K562 (cell line): ENCODE measurements around the gene APPL2. TPM values are rescaled to one million over a fixed set of nuclear protein-coding genes. Genes with fewer than 3 reads are reported as not detected.

Source experiments
- ATAC-seq: fragments of 200-7000 bp; cut with Tn5 transposase; 3 replicates; pipeline ENCODE4 v1.9.1; 2020; ENCODE audit warnings: moderate library complexity
- BruUV-seq: library from RNA; stranded (reverse); fragments of 400-500 nt; replicated peaks from 2 replicates; lab custom pipeline; 2021; lab: Mats Ljungman, UMichigan
- CTCF ChIA-PET: fragments of 300-600 bp; formaldehyde crosslinking; extraction: SDS; loops from one replicate; lab custom pipeline; 2021; ENCODE audit warnings: low intra/inter-chr PET ratio; lab: Yijun Ruan, JAX
- POLR2A ChIA-PET: fragments of 300-600, 350-650 bp; sonication (Branson Sonifier 250); formaldehyde crosslinking; extraction: SDS; loops from one replicate; lab custom pipeline; 2021; ENCODE audit warnings: antibody characterized with exemption, inconsistent platforms; lab: Yijun Ruan, JAX
- DNase-seq, 4 experiments: peaks; one replicate each; pipeline versions ENCODE4 v3.0.0 to v3.0.0-alpha.2; 2011 to 2018; ENCODE audit warnings: low spot score in 3 of 4, mixed read lengths in 3 of 4; ENCODE audit errors: extremely low read depth in 1 of 4
- FAIRE-seq: peaks from 2 replicates; lab custom pipeline; 2011; peaks lifted over from hg19 to GRCh38; lab: Jason Lieb, UNC
- H2AFZ ChIP-seq: 2 replicates; pipeline ENCODE4 v1.6.0; 2011; ENCODE audit warnings: low read depth, low read length, control low read depth, inconsistent platforms
- H3K27ac ChIP-seq: fragments of 200-600 bp; 3 replicates; pipeline ENCODE4 v1.8.0; 2011; ENCODE audit warnings: low read depth, mild to moderate bottlenecking, control low read depth, inconsistent platforms, low read length, moderate library complexity, mixed read lengths; ENCODE audit errors: extremely low read depth
- H3K27me3 ChIP-seq, 2 experiments: fragments of 300-600 bp in 1 of 2; 2 replicates in 1 of 2; 3 replicates in 1 of 2; pipeline versions ENCODE4 v1.6.0 to v1.8.0; 2011; ENCODE audit warnings: inconsistent platforms in 2 of 2, low read length in 2 of 2, mild to moderate bottlenecking in 1 of 2, mixed read lengths in 1 of 2, moderate library complexity in 1 of 2; ENCODE audit not compliant: control insufficient read depth in 2 of 2, insufficient read depth in 2 of 2
- H3K36me3 ChIP-seq: fragments of 300-600 bp; 3 replicates; pipeline ENCODE4 v1.8.0; 2011; ENCODE audit warnings: mild to moderate bottlenecking, low read length, inconsistent platforms; ENCODE audit not compliant: control insufficient read depth, insufficient read depth
- H3K4me1 ChIP-seq, 2 experiments: fragments of 200-600 bp in 1 of 2; replicated peaks in 1 of 2; 2 replicates in 1 of 2; 3 replicates in 1 of 2; pipeline versions ENCODE4 v1.5.1 to v1.8.0; 2011; ENCODE audit warnings: inconsistent platforms in 2 of 2, low read length in 2 of 2, mild to moderate bottlenecking in 1 of 2, mixed read lengths in 1 of 2, moderate library complexity in 1 of 2; ENCODE audit not compliant: control insufficient read depth in 2 of 2, insufficient read depth in 2 of 2
- H3K4me2 ChIP-seq: 2 replicates; pipeline ENCODE4 v1.6.1; 2011; ENCODE audit warnings: low read length, control low read depth, inconsistent platforms, mixed read lengths; ENCODE audit not compliant: insufficient read depth
- H3K4me3 ChIP-seq: fragments of 200-600 bp; sonication (generic), shearing (Covaris generic); 2 replicates; pipeline ENCODE4 v1.5.1; 2016; ENCODE audit warnings: control low read depth, inconsistent platforms
- H3K79me2 ChIP-seq: fragments of 200-600 bp; 3 replicates; pipeline ENCODE4 v1.8.0; 2011; ENCODE audit warnings: low read length, inconsistent platforms; ENCODE audit not compliant: control insufficient read depth, insufficient read depth
- H3K9ac ChIP-seq, 2 experiments: 2 replicates each; pipeline versions ENCODE4 v1.6.0 to v1.6.1; 2011; ENCODE audit warnings: low read depth in 2 of 2, low read length in 2 of 2, control low read depth in 1 of 2, inconsistent platforms in 1 of 2, mild to moderate bottlenecking in 1 of 2, mixed read lengths in 1 of 2; ENCODE audit not compliant: insufficient read depth in 1 of 2
- H3K9me1 ChIP-seq: one replicate; pipeline ENCODE4 v1.6.0; 2011; ENCODE audit warnings: inconsistent platforms, mild to moderate bottlenecking, low read length, moderate library complexity; ENCODE audit not compliant: control insufficient read depth, insufficient read depth
- H3K9me3 ChIP-seq: replicated peaks from 2 replicates; pipeline ENCODE4 v1.5.1; 2011; ENCODE audit warnings: low read depth, low read length, inconsistent platforms; ENCODE audit not compliant: control insufficient read depth, insufficient read depth
- H4K20me1 ChIP-seq: replicated peaks from 2 replicates; pipeline ENCODE4 v1.6.1; 2011; ENCODE audit warnings: low read length, inconsistent platforms, mixed read lengths; ENCODE audit not compliant: control insufficient read depth, insufficient read depth
- CBFA2T3 ChIP-seq: fragments of 450-650 bp; IDR thresholded peaks from 2 replicates; pipeline ENCODE4 v1.6.1; 2017
- SPI1 ChIP-seq: IDR thresholded peaks from 2 replicates; pipeline ENCODE4 v1.6.1; 2011; ENCODE audit warnings: low read depth, low read length, control low read depth, borderline replicate concordance
- TAL1 ChIP-seq: fragments of 450-650 bp; IDR thresholded peaks from 2 replicates; pipeline ENCODE4 v1.6.1; 2016; ENCODE audit warnings: mild to moderate bottlenecking
- TCF3 ChIP-seq: sonication (generic); formaldehyde crosslinking; IDR thresholded peaks from 2 replicates; pipeline ENCODE4 v1.4.0; 2020; ENCODE audit warnings: mild to moderate bottlenecking, missing genetic modification reagents
- TEAD2 ChIP-seq: fragments of 450-650 bp; IDR thresholded peaks from 2 replicates; pipeline ENCODE4 v1.6.1; 2016; ENCODE audit warnings: missing genetic modification characterization, control low read depth, missing compliant biosample characterization
- WGBS: fragments of 100-300 bp; shearing (Covaris generic); methylation state at CpG from one replicate; pipeline ENCODE4 v1.1.6; 2016; ENCODE audit warnings: low coverage, mixed read lengths; ENCODE audit not compliant: insufficient coverage; ENCODE audit errors: missing lambda C conversion rate; 5-methylcytosine and 5-hydroxymethylcytosine counted together
- in situ Hi-C: fragments of 300-500 bp; cut with MboI; formaldehyde crosslinking; loops from 4 replicates; pipeline ENCODE4 v1.15.0; 2018; ENCODE audit warnings: inconsistent platforms, mixed read lengths
- intact Hi-C: fragments of 100-400 bp; cut with micrococcal nuclease; formaldehyde crosslinking; loops from 2 replicates; pipeline ENCODE4 v1.14.2; 2022
- polyA plus RNA-seq, 8 experiments: library from polyadenylated mRNA; depleted of rRNA in 4 of 8; stranded (reverse) in 5 of 8; unstranded in 3 of 8; fragments of >200 nt; fragmentation: Nextera tagmentation in 2 of 8; fragmentation: Illumina TruSeq in 1 of 8; extraction: Ambion mirVana in 2 of 8; extraction: Trizol in 1 of 8; gene quantifications; 2 replicates each; pipeline versions ENCODE4 v1.2.1 to v1.2.3, GENCODE V29; 2011 to 2014; ENCODE audit warnings: inconsistent platforms in 1 of 8, missing spikeins in 1 of 8
- total RNA-seq, 7 experiments: library from RNA; depleted of rRNA in 6 of 7; stranded (reverse); fragments of >200 nt in 6 of 7; fragmentation: Illumina TruSeq in 2 of 7; extraction: Trizol in 2 of 7; gene quantifications; 2 replicates each; pipeline versions ENCODE4 v1.2.1 to v1.2.3, GENCODE V29; 2011 to 2021; ENCODE audit warnings: low replicate concordance in 1 of 7
- TF ChIP-seq, protein P1 (sequence below): sonication (generic); formaldehyde crosslinking; IDR thresholded peaks from 2 replicates; pipeline ENCODE4 v1.8.0; 2022; ENCODE audit warnings: missing genetic modification reagents, mild to moderate bottlenecking, moderate library complexity, borderline replicate concordance

Gene APPL2
- total and polyA plus RNA-seq, 9 of the 15 experiments (the other 6 are each of a cell fraction or from before 2014, with no cell fraction given): 2.1 to 14.4 (median 8.2) TPM

DNA sequence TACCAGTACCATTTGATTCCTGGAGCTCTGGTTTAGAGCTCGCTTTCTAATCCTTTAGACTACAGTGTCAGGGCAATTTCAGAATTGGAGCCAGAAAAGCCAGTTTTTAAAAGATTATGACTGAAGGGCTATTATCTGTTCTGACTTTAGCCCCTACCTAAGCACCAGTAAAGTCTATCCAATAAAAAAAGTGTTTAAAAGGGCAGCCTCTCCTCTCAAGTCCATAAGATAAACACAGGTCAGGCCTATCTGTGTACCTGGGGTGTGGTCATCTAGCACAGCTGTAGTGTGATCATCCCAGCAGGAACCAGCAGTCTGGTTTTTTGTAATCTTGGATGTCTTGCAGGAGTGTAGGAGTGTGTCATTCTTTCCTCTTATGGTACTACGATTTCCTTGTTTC, 6.6 kb downstream of the APPL2 start:
- ChIA-PET CTCF (no interaction called here), POLR2A (interaction anchor here (0.9 to 1.4 kb wide), 3 partner anchors 10 to 23 kb away, joined by 3 to 5 read pairs (median 3); no protein-coding TSS in a partner anchor)
- DNase-seq (peak in 2 of 4 experiments; percentile 26 to 52), FAIRE-seq (no peak), ATAC-seq (peak; percentile 68)
- in situ Hi-C loops: no loop called here
- WGBS: 56% methylated on average over 1 of the region's 2 CpGs
- no peak overlapping the region for H3K27ac ChIP-seq
- no peak overlapping the region for H2AFZ ChIP-seq
- H3K4me1 ChIP-seq: peaks cover 0 to 14% of the 10 kb centered on the region in 2 experiments; a peak in 4 of 5 replicates
- no peaks in the 10 kb centered on the region for H4K20me1 ChIP-seq
- H3K9ac ChIP-seq: no peak overlapping the region
- H3K36me3 ChIP-seq: peaks cover 3% of the 10 kb centered on the region; the same call in 2 of the 3 replicates
- intact Hi-C loops: no loop called here
- no peaks in the 10 kb centered on the region for H3K79me2 ChIP-seq
- no peaks in the 10 kb centered on the region for H3K9me1 ChIP-seq
- no peaks in the 10 kb centered on the region for H3K9me3 ChIP-seq
- peak; percentile 28; the same call in 1 of the 2 replicates for TF ChIP-seq TCF3 (CRISPR knock-in tag)
- peak; percentile 43 for TF ChIP-seq CBFA2T3
- TF ChIP-seq SPI1: no peak
- TF ChIP-seq TEAD2 (tag): no peak
- TF ChIP-seq, protein P1, sequence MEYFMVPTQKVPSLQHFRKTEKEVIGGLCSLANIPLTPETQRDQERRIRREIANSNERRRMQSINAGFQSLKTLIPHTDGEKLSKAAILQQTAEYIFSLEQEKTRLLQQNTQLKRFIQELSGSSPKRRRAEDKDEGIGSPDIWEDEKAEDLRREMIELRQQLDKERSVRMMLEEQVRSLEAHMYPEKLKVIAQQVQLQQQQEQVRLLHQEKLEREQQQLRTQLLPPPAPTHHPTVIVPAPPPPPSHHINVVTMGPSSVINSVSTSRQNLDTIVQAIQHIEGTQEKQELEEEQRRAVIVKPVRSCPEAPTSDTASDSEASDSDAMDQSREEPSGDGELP: peak; percentile 21; the same call in 1 of the 2 replicates
- no peak for TF ChIP-seq TAL1
- H3K4me3 ChIP-seq: no peak overlapping the region
- H3K27me3 ChIP-seq: no peaks in the 10 kb centered on the region
- no TSS peak for BruUV-seq
- H3K4me2 ChIP-seq: no peak overlapping the region
